Measurements from ENCODE around the gene SLC30A4.

Gene SLC30A4

GRCh38 chr15:45429941-45430792 is 92.4 kb downstream of the SLC30A4 start:
- TF ChIP-seq, protein P1, sequence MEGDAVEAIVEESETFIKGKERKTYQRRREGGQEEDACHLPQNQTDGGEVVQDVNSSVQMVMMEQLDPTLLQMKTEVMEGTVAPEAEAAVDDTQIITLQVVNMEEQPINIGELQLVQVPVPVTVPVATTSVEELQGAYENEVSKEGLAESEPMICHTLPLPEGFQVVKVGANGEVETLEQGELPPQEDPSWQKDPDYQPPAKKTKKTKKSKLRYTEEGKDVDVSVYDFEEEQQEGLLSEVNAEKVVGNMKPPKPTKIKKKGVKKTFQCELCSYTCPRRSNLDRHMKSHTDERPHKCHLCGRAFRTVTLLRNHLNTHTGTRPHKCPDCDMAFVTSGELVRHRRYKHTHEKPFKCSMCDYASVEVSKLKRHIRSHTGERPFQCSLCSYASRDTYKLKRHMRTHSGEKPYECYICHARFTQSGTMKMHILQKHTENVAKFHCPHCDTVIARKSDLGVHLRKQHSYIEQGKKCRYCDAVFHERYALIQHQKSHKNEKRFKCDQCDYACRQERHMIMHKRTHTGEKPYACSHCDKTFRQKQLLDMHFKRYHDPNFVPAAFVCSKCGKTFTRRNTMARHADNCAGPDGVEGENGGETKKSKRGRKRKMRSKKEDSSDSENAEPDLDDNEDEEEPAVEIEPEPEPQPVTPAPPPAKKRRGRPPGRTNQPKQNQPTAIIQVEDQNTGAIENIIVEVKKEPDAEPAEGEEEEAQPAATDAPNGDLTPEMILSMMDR (IDR thresholded peaks at IDR 0.05; ENCODE audit: low read depth, low read length, missing control alignments): peak; percentile 100
- DNase-seq (ENCODE audit: low read depth): peak; percentile 3
- peak overlapping the region; percentile 41 for H3K4me3 ChIP-seq (ENCODE audit: low read depth, low read length)
- in situ Hi-C loops (cut with HindIII; ENCODE audit: low sequenced_read_pairs): no loop called here
